Neutrophil (primary cell): ENCODE data around the gene RRP36.

Source experiments
- H3K27ac ChIP-seq: fragments of 200-600 bp; sonication (generic); 2 replicates; pipeline ENCODE4 v1.5.1; 2016; ENCODE audit warnings: mild to moderate bottlenecking, moderate library complexity
- H3K27me3 ChIP-seq: fragments of 200-600 bp; sonication (generic); 2 replicates; pipeline ENCODE4 v1.6.0; 2016; ENCODE audit warnings: mild to moderate bottlenecking
- H3K36me3 ChIP-seq: fragments of 200-600 bp; sonication (generic); 2 replicates; pipeline ENCODE4 v1.5.1; 2017
- H3K4me1 ChIP-seq, 2 experiments: fragments of 200-600 bp in 1 of 2; sonication (generic) in 1 of 2; 1 replicate in 1 of 2; 2 replicates in 1 of 2; pipeline versions ENCODE4 v1.5.1 to v1.6.1; 2013 to 2016; ENCODE audit warnings: low read depth in 1 of 2, low read length in 1 of 2, mild to moderate bottlenecking in 1 of 2, moderate library complexity in 1 of 2; ENCODE audit not compliant: control insufficient read depth in 1 of 2, insufficient read depth in 1 of 2
- H3K4me3 ChIP-seq, 2 experiments: fragments of 200-600 bp in 1 of 2; sonication (generic) in 1 of 2; 1 replicate in 1 of 2; 2 replicates in 1 of 2; pipeline ENCODE4 v1.5.1; 2013 to 2016; ENCODE audit warnings: low read depth in 1 of 2, low read length in 1 of 2, mild to moderate bottlenecking in 1 of 2, moderate library complexity in 1 of 2
- H3K9me3 ChIP-seq: fragments of 200-600 bp; sonication (generic); 2 replicates; pipeline ENCODE4 v1.5.1; 2016
- CTCF ChIP-seq: fragments of 200-600 bp; sonication (generic); IDR thresholded peaks from 2 replicates; pipeline ENCODE4 v1.5.1; 2016; ENCODE audit warnings: antibody characterized with exemption

Gene RRP36

GRCh38 chr6:43016943-43017334 lies 4.5 kb upstream of the RRP36 start:
- H3K27me3 ChIP-seq = no peaks in the 10 kb centered on the region
- peaks cover 35% of the 10 kb centered on the region for H3K36me3 ChIP-seq
- TF ChIP-seq CTCF = no peak
- no peak overlapping the region for H3K4me3 ChIP-seq
- H3K27ac ChIP-seq = no peak overlapping the region
- H3K4me1 ChIP-seq = peaks cover 41 to 42% of the 10 kb centered on the region in 2 experiments
- no peaks in the 10 kb centered on the region for H3K9me3 ChIP-seq

DNA sequence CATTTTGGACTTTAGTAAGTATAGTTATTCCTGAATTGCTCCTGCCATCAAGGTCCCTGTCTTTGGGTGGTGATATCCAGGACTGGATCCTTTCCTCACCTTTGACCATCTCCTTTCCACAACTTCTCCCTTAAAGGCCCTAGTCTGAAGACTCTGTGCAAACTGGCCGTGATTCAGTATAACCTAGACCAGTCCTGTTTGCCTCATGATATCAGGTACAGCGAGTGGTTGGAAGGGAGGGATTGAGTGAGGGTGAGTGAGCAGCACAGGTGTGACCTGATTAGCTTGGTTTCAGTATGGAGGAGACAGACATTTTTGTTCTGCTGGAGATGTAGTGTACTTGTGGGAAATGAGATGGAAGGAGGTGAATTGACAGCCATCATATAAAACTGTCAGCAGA lies 2.3 kb upstream of the RRP36 start:
- no peak overlapping the region for H3K4me3 ChIP-seq
- H3K9me3 ChIP-seq = no peaks in the 10 kb centered on the region
- H3K27me3 ChIP-seq = no peaks in the 10 kb centered on the region
- no peak for TF ChIP-seq CTCF
- H3K36me3 ChIP-seq = peaks cover 30% of the 10 kb centered on the region
- H3K27ac ChIP-seq = no peak overlapping the region
- H3K4me1 ChIP-seq = peaks cover 36 to 38% of the 10 kb centered on the region in 2 experiments

DNA sequence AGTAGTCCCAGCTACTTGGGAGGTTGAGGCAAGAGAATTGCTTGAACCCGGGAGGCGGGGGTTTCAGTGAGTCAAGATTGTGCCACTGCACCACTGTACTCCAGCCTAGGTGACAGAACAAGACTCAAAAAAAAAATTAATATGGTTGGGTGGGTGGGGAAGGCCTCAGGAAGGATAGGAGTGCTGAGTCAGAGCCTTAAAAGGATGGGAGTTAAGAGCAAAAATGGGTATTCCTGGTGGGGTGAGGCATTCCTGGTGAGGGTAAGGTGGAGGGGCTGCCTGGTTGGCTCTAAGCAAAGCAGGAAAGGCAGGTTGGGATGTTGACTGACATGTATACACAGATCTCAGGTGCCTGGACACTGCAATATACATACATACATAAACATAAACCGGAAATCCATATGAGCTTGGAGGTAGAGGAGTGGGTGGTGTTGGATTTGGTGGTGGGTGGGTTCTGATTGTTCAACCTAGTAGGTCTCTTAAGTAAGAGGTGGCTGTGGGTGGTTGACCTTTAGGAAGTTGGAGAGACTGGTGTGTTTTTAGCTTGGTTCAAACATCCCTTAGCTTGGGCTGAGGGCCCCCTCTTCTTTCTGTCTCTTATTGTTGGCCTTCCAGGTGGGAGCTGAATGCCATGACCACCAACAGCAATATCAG lies 1.2 kb upstream of the RRP36 start:
- H3K9me3 ChIP-seq = no peaks in the 10 kb centered on the region
- H3K4me1 ChIP-seq = peaks cover 26 to 28% of the 10 kb centered on the region in 2 experiments
- peaks cover 36% of the 10 kb centered on the region for H3K36me3 ChIP-seq
- H3K4me3 ChIP-seq = no peak overlapping the region
- peak overlapping the region; percentile 85 for H3K27ac ChIP-seq
- no peaks in the 10 kb centered on the region for H3K27me3 ChIP-seq
- no peak for TF ChIP-seq CTCF

DNA sequence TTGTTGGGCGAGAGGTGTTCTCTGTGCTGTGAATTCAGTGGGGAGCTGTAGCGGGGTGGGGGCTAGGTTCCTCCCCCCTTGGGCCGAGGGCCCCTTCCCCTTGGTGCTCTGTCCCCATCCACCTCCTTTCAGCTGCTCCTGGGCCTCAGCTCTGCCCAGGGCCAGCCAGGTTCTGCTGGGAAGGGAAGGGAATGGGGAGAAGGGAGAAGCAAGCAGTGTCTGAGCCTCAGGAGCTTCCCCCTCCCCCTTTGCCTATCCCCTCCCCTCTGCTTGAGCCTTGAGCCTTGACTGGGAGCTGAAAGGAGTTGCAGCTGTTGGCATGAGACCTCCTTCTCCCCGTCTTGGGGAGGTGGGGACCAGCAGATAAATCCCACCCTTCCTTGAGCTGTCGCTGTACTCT lies 576 bp upstream of the RRP36 start:
- no peaks in the 10 kb centered on the region for H3K9me3 ChIP-seq
- peak overlapping the region; percentile 88 to 97 for H3K4me3 ChIP-seq
- peaks cover 43% of the 10 kb centered on the region for H3K36me3 ChIP-seq
- no peak for TF ChIP-seq CTCF
- H3K4me1 ChIP-seq = peaks cover 21 to 25% of the 10 kb centered on the region in 2 experiments
- no peaks in the 10 kb centered on the region for H3K27me3 ChIP-seq
- H3K27ac ChIP-seq = peak overlapping the region; percentile 85

DNA sequence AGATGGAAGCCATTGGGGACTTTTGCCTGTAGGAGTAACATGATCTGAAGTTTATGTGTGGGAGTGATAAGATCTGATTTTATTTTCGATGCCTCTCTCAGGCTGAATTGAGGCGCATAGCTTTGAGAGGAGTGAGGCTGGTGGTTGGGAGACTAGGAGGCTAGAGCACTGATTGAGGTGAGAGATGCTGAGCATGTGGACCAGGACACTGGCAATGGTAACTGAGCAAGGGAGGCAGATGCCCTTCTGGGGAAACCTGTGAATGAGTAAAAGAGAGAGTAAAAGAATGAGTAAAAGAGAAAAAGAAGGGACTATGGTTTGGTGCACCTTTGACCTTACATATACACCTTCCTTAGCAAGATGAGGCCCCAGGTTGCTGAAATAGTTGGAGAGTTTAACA lies 3.0 kb downstream of the RRP36 start:
- H3K27ac ChIP-seq = no peak overlapping the region

More for the DNA sequence above, 3.0 kb downstream of the RRP36 start:
- no peak overlapping the region for H3K4me3 ChIP-seq
- no peaks in the 10 kb centered on the region for H3K27me3 ChIP-seq
- peaks cover 15 to 18% of the 10 kb centered on the region in 2 experiments for H3K4me1 ChIP-seq
- H3K9me3 ChIP-seq = no peaks in the 10 kb centered on the region
- H3K36me3 ChIP-seq = peaks cover 54% of the 10 kb centered on the region
- no peak for TF ChIP-seq CTCF
